ENCODE data around the gene FRY.

The FRY gene

DNA sequence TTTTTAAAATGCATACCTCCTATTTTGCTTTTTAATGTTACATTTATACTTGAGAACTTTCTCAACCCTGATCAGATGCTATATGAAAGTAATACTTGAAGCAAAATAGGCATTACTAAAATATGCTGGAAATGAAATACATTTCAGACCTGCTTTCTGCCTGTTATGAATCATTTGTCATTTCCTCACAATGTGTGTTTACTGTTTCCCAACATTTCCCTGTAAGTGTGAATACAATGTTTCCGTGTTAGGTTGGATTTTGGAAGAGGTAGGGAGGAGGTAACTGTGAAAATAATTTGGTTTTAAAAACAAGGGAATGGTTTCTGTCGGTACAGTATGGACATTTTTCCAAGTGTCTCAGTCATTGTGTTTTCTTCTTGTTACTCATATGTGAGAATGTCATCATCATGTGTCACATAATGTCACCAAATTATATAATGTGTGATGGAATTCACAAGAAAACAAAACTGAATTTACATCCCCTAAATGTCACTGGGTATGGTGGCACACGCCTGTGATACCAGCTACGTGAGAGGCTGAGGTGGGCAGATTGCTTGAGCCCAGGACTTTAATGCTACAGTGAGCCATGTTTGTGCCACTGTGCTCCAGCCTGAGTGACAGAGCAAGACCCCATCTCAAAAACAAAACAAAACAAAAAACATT lies 240.6 kb downstream of the FRY start:
- DNase-seq = no peak

DNA sequence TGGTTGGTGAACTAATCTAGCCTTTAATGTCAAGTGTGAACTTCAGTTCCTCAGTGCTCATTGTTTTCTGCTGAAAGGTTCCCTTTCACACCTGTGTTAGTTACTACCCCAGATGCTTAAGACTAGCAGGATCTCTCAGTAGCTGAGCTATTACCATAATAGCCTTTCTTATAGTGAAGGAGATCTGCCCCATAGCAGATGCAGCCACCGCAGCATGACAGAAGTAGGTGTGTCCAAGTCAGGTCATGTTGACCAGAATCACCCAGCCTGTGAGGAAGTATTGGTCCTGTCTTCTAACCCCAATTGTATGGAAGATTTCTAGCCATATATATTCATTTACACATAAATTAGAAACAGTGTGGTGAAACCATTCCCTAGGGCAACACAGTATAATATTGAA lies 246.3 kb downstream of the FRY start:
- DNase-seq = no peak

DNA sequence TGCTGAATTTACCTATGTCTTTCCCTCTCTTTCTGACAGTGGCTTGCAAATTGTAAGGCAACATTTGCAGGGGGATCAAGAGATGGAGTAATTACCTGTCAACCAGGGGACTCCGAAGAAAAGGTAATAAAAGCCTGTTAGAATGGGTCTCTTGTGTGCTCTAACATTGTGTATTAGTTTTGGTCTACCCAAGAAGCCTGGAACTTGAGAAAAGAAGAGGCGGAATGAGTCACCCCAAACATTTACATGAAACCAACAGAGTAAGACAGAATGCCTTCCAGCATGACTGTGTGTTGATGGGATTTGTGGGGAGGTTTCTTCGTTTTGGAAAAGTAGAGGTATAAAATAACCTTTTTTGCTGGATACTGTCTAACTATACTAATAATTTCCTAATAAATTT lies 246.9 kb downstream of the FRY start:
- DNase-seq = no peak

DNA sequence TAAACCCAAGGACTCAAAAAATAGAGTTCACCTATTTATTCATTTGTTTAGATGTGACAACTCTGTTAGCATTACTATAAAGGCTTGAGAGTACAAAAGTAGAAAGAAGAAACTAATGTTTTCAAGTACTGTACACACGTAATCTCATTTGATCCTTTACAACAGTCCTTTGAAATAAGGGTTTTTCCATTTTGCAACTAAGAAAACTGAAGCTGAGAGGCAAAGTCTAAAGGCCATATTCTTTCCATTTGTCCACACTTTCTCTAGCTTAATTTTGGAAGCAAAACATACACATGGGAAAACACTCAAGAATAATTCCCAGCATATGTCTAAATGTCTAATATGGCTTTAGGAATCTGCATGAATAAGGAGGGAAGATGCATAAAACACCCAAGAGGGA lies 249.5 kb downstream of the FRY start:
- no peak for DNase-seq

DNA sequence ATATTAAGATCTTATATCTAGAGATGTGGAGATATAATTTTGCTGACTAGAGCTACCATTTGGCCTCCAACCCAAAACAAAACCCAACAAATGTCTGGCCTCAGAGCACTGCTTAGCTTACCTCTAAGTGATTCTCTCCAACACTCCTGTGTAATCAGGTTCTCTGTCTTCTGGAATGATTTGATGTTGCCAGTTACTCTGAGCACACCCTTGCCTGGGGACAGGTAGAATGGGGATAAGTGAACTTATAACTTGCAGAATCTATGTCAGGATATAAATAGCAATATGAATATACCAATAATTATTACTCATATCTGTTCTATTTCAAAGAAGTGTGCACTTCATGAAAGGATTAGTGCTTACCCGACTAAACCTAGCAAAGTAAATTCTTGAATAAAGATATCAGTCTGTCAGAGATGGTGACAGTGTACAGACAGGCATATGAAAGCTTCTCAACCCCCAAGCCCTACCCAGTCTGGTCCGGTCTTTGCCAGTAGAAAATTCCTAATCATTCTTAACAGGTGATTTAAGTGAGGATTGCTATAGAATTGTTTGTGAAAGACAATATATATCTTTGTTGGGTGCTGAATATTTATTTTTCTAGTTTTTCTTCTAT lies 250.6 kb downstream of the FRY start:
- DNase-seq = no peak

DNA sequence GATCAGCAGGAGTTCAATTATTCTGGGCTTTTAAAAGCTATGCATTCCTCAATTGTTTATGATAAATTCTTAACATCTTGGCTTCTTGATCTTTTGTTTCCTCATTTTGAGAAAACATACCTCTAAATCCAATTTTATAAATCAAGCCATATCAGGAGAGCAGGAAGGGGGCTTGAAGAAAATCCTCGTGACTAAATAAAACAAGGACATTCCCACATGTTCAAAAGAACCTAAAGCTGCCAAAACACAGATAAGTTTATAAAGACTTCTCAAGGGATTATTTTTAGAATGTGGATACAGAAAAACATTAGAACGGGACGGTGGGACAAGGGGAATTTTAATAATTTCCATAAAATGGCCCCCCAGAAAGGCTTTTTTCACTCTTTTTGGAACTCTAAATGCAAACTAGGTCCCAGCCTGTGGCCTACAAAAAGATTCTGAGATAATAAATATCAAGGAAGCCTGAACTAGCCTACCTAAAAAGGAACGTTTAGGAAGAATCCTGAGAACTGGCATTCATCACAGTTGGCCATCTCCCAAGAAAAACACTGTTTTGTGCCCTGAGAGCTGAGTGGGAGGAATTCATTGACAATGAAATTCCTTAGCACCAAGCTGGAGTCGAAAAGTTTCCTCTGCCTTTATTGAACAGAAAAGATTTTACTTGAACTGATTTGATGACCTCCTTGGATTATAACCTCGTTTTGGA lies 253.5 kb downstream of the FRY start:
- no peak for DNase-seq

DNA sequence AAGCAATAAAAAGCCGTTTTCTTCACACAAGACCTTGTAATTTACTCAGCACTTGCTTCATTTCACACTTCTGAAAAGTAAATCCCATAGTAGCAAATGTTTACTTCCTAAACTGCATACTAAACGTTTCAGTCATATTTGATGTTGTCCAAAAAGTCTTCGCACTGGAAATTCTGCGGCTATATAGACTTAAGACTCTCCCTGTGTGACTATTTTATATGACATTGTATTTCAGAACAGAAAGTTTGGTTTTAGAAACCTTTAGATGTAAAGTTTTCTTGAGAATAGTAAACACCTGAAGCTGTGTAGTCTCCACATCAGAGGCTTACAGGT lies 254.0 kb downstream of the FRY start:
- no peak for DNase-seq

DNA sequence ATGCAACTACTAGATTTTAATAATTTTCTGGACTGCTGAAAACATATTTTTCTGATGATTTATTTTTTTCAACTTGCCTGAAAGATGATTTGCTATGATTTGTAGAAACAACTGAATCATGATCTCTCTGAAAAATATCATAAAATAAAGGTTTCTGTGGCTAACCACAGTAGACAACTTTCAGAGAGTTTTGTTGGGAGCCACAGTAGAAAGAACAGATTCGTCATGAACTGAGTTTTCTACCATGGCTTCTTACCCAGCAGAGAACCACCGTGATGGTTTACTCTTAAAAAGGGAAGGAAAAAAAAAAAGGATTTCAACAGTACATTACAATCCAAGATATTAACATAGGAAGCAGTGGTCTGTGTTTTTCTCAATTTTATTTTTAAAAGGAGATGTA lies 265.6 kb downstream of the FRY start:
- DNase-seq = no peak

DNA sequence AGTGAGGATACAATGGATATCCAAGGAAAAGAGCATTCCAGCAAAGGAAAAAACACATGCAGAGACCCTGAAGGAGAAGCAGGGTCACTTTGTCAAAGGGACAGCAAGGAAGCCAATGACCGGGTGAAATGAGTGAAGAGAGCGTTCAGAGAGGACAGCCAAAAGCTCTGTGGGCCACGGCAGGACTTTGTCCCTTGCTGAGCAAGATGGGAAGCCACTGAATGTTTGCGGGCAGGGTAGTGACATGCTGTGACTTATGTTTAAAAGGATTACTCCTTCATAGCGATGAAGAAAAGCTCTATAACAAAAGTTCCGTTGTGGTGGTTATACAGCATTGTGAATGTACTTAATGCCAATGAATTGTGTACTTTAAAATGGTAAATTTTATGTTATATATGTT lies 267.1 kb downstream of the FRY start:
- DNase-seq = no peak

DNA sequence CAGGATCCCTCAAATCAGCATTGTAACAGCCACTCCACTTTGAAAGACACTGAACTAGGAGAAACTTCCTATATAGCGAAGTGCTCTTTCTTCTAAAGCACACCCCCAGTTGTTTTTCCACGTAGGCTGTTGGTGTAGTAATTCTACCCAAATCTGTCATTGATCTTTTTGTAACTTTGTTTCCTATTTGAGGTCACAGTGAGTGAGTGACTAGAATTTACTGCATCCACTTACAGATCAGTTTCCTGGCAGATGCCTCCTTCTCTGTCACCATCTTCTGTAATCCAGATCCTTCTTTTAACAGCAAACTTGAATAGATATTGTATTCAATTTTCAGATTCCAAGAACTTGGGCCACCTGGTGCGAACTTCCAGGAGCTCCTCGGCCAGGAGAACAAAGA lies 268.3 kb downstream of the FRY start:
- DNase-seq = no peak

DNA sequence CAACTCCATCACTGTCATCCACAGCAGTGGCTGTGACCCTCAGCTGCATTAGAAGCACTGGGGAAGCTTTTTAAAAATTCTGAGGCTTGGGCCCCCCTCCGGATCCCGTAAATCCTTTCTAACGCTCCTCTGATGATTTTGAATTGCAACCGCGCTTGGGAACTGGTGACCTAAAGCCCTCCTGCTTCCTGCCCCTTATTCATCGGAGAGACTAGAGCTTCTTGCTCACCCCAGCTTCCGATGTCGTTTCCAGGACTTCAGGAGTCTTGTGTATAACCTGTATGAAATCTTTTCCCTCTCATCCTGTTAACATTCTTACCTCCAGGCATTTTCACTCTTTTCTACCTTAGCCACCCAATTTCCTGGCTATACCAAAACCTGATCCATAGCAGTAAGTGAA lies 268.8 kb downstream of the FRY start:
- no peak for DNase-seq

DNA sequence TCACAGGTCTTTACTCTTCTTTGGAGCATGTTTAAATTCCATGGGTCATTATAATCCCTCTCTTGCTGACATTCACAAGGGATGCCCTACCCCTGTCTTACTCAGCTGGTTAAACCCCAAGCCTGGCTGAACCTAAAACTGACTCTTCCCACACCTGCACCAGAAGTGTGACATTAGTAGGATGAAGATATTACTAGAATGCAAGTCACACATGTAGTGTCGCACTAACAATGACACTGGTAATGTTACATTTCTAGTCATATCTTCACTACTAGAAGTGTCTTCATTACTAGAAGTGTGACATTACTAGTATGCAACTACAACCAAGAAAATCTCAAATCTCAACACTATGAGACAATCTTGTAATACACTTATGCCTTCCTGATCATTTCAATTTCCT lies 269.3 kb downstream of the FRY start:
- DNase-seq = no peak

DNA sequence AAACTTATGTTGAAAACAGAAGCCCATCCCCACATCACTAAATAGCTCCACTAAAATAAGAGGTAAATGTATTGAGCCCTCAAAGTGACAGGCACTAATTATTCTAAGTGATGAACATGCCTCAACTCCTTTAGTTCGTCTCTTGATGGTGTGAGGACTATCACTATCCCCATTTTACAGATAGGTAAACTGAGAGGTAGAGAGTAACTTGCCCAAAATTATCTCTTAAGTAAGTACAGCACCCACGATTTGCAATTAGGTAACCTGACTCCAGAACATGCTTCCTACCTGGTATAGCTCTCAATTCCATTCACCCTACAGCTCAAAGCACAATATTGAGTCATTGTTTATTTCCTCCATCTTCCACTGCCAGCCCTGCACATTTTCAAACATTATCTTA lies 270.9 kb downstream of the FRY start:
- no peak for DNase-seq

DNA sequence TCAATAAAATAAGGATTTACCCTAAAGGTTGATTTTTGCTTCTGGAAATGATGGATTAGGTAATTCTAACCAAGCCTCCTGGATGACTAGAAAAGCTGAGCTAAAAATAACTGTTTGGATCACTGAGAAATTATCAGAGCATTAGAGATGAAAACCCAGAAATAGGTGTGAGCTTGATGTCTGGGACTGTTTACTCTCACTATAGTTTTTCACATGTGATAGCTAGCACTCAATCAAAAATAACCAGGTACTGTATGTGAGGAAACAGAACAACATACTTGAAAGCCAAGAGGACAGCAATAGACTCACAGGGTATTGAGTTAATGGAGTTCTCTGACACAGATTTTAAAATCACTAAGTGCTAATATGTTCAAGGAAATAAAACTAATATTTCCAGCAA lies 274.1 kb downstream of the FRY start:
- DNase-seq = no peak

DNA sequence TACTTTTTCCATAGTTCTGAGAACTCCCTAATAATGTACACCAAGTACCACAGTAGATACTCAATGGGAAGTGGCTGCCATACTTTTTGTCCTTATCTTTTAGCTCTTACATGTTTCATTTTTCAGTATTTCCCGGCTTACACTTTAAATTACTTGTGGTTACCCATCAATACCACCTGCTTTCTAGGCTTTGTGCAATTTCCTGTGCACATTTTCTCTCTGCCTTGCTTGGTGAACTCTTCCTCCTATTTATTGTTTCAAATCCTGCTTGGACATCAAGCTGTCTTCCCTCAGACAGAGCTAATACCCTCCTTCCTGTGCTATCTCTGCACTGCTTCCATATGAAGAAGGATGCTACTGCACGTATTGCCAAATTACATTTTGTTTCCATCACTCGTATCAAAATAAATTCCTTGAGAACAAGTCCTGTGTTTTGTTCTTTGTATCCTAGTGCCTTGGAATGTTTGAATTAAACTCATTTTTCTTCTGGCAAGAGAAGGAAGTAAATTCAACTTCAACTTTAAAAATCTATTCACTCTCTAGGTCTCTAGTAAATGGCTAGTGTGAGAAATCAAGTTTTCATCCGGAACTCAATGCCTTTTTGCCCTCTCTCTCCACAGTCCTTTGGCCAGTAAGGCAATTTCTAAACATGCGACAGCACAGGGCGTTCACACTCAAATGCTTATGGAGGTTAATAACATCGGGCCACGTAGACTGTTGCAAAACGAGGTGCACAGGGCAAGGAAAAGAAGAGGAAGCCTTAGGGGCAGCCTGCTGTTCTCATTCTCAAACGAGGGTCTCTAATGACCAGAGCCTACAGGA lies 277.9 kb downstream of the FRY start:
- peak; percentile 31 for DNase-seq

DNA sequence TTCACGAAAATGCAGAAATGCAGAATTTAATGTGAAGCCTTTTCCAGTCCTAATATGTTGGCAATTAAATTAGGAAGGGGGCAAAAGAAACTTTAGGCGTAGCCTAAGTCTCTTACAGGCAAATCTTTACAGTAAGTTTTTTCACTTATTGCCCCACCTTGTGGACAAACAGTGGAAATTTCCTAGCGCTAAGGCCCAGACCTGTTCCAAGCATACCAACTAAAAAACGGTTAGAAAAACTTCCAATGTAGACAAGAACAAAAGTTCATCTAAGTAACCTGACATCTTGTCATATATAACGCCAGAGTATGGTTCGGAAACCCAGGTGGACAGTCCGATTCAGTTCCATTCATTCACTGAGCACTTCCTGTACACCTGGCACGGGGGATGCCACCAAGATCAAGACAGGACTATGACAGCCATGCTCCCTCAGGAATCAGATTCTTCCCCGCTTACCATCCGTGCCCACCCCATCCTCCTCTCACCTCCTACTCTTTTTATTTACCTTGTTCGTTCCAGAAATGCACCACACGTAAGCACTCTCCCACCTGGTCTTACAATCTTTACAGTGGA lies 278.6 kb downstream of the FRY start:
- DNase-seq = peak; percentile 54

DNA sequence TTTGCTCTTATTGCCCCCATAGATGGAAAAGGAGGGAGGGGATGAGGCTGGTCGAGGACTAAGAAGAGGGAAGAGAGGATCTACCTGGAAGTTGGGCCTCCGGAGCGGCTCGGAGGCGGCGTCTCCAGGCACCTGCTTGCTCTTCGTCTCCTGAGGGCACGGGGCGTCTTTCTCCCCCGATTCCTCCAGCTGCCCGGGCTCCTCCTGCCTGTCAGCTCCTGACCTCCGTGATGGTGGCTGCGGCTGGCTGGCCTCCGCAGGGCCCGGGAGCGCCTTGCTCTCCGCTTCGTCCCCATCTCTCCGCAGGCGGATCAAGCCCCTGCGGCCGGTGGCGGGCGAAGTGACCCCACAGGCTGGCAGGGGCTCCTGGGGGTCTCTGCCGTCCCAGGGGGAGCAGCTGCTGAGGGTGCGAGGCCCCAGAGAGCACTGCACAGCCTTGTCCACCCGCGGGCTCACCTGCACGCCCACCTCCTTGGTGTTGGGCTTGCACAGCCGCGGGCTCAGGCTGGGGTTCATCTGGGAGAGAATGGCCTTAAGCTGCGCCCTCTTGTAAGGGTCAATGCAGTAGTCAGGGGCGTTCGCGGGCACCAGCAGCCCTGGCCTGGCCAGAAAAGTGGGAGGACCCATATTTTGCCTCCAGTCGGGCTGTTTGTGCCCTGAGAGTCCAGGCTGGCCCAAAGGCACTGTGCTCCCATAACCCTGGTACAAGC lies 279.8 kb downstream of the FRY start:
- no peak for DNase-seq

DNA sequence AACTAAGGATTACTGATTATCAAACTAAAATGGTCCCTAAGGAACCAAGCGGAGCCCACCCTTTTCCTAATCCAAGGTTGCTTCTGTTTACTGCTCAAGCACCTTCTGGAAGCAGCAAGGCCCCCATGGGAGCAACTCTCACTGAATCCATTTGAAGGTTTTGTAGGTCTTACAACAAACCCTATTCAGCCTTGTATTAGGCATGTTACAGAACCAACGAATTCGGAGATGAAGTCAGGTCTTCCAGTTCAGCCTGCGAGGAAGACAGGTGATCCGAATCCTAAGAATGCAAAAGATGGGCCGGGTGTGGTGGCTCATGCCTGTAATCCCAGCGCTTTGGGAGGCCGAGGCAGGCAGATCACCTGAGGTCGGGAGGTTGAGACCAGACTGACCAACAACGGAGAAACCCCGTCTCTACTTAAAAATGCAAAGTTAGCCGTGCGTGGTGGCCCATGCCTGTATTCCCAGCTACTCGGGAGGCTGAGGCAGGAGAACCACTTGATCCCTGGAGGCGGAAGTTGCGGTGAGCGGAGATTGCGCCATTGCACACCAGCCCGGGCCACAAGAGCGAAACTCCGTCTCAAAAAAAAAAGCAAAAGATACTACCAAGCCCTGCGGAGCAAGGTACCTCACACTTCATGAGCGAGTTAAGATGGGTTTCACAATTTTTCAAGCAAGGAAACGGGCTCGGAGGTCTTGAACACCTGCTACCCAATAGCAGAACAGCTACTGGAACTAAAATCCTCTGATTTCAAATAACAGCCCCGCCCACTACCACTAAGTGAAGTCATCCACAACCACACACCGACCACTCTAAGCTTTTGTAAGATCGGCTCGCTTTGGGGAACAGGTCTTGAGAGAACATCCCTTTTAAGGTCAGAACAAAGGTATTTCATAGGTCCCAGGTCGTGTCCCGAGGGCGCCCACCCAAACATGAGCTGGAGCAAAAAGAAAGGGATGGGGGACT lies 283.0 kb downstream of the FRY start:
- DNase-seq = peak; percentile 62

DNA sequence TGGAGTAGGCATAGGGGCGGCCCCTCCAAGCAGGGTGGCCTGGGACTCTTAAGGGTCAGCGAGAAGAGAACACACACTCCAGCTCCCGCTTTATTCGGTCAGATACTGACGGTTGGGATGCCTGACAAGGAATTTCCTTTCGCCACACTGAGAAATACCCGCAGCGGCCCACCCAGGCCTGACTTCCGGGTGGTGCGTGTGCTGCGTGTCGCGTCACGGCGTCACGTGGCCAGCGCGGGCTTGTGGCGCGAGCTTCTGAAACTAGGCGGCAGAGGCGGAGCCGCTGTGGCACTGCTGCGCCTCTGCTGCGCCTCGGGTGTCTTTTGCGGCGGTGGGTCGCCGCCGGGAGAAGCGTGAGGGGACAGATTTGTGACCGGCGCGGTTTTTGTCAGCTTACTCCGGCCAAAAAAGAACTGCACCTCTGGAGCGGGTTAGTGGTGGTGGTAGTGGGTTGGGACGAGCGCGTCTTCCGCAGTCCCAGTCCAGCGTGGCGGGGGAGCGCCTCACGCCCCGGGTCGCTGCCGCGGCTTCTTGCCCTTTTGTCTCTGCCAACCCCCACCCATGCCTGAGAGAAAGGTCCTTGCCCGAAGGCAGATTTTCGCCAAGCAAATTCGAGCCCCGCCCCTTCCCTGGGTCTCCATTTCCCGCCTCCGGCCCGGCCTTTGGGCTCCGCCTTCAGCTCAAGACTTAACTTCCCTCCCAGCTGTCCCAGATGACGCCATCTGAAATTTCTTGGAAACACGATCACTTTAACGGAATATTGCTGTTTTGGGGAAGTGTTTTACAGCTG lies 283.9 kb downstream of the FRY start, which contains the start of the genes BRCA2 and ZAR1L:
Gene BRCA2, plus strand, starts transcription at position 271 of the 790 bp plus-strand sequence. CDS start 953 bp downstream, outside the sequence.
Gene ZAR1L, minus strand, starts transcription at position 126 of the 790 bp plus-strand sequence. CDS start 3,438 bp downstream, outside the sequence.
- peak; percentile 87 for DNase-seq

DNA sequence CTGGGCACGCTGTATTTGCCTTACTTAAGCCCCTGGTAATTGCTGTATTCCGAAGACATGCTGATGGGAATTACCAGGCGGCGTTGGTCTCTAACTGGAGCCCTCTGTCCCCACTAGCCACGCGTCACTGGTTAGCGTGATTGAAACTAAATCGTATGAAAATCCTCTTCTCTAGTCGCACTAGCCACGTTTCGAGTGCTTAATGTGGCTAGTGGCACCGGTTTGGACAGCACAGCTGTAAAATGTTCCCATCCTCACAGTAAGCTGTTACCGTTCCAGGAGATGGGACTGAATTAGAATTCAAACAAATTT lies 284.4 kb downstream of the FRY start:
- DNase-seq = peak; percentile 87

DNA sequence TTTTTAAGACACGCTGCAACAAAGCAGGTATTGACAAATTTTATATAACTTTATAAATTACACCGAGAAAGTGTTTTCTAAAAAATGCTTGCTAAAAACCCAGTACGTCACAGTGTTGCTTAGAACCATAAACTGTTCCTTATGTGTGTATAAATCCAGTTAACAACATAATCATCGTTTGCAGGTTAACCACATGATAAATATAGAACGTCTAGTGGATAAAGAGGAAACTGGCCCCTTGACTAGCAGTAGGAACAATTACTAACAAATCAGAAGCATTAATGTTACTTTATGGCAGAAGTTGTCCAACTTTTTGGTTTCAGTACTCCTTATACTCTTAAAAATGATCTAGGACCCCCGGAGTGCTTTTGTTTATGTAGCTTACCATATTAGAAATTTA lies 284.9 kb downstream of the FRY start:
- no peak for DNase-seq
